Heart right ventricle (tissue), 12 donors: ENCODE data around the gene MCRS1. TPM values are rescaled to one million over a fixed set of nuclear protein-coding genes. Genes with fewer than 3 reads are reported as not detected.

Experiments
- polyA plus RNA-seq, 2 donors: library from polyadenylated mRNA; stranded (reverse); fragments of 200-250 nt; gene quantifications; one replicate each; pipeline ENCODE4 v1.2.3, GENCODE V29; 2013
- total RNA-seq, 10 donors: library from RNA; stranded (reverse); fragmentation: NEBNext Ultra II Directional in 3 of 10; extraction: Animal tissue kit (Norgen Biotek cat#: 25700) in 3 of 10; gene quantifications; one replicate each; pipeline versions ENCODE4 v1.2.1 to v1.2.4, GENCODE V29; 2021 to 2023
- donor health status: ischemic (EF 13 %, LVEDD 7.1; RV severe dilation, severe dysfunction).
- donor health status: healthy with polysubstance abuse.
- donor health status: DM: no; HTN: yes; CAD: no.
- donor health status: DM: no; HTN: no; CAD: no.
- donor health status: ischemic (EF 25% LVEDD 6.9; RV normal size, moderate dysfunction).
- donor health status: ischemic (EF 25% LVEDD 5.7; RV mildly dilated, moderate dysfunction).
- donor health status: healthy.
- donor health status: nonischemic (EF 11% LVEDD 7.7; RV severe dilation, severe dysfunction).
- donor health status: DM: yes; HTN: yes; CAD: no.
- donor health status: PGD.
- donor health status: ischemic (EF 29% LVEDD 5.4; RV normal size, mild dysfunction).
- donor health status: nonischemic (EF 23%, LVEDD 6.1; RV moderate dilation, normal function).

Gene MCRS1
- total and polyA plus RNA-seq, 12 donors, result 72.6 to 118 (median 82.2) TPM

Other genes starting within 250 kb of the MCRS1 start
- 1 to 10 TPM in 2 of 10 donors, under 1 TPM in 5, not detected in 3; 0.40 to 4.9 (median 0.72) TPM for gene TROAP, start 244.9 kb downstream of the MCRS1 start, total RNA-seq
- 1 to 10 TPM in 1 of 2 donors, under 1 TPM in 1; 0.20 to 1.3 TPM for gene TROAP, start 244.9 kb downstream of the MCRS1 start, polyA plus RNA-seq
- gene C1QL4, start 231.0 kb downstream of the MCRS1 start, total RNA-seq, result not detected
- gene C1QL4, start 231.0 kb downstream of the MCRS1 start, polyA plus RNA-seq, result not detected
- under 1 TPM in 7 of 10 donors, not detected in 3; 0.17 to 0.59 (median 0.26) TPM for gene DNAJC22, start 221.3 kb downstream of the MCRS1 start, total RNA-seq
- gene DNAJC22, start 221.3 kb downstream of the MCRS1 start, polyA plus RNA-seq, result under 1 TPM in 1 of 2 donors, not detected in 1; 0.01 TPM
- gene SPATS2, start 200.7 kb downstream of the MCRS1 start, total RNA-seq, result 10 to 100 TPM in 1 of 10 donors, 1 to 10 TPM in 9; 3.5 to 10.6 (median 5.1) TPM
- gene SPATS2, start 200.7 kb downstream of the MCRS1 start, polyA plus RNA-seq, result 10 to 100 TPM in 1 of 2 donors, 1 to 10 TPM in 1; 4.8 to 11.5 TPM
- 1 to 10 TPM in 1 of 10 donors, under 1 TPM in 9; 0.16 to 1.2 (median 0.26) TPM for gene KCNH3, start 29.1 kb downstream of the MCRS1 start, total RNA-seq
- gene KCNH3, start 29.1 kb downstream of the MCRS1 start, polyA plus RNA-seq, result 1 to 10 TPM in 1 of 2 donors, under 1 TPM in 1; 0.17 to 2.0 TPM
- 1 to 10 TPM in 2 of 10 donors, under 1 TPM in 8; 0.25 to 1.5 (median 0.78) TPM for gene FAM186B, start 37.5 kb upstream of the MCRS1 start, total RNA-seq
- gene FAM186B, start 37.5 kb upstream of the MCRS1 start, polyA plus RNA-seq, result under 1 TPM; 0.04 to 0.22 TPM
- 10 to 100 TPM; 16.8 to 26.2 (median 21.6) TPM for gene PRPF40B, start 55.4 kb upstream of the MCRS1 start, total RNA-seq
- 10 to 100 TPM; 13.4 to 37.5 TPM for gene PRPF40B, start 55.4 kb upstream of the MCRS1 start, polyA plus RNA-seq
- 10 to 100 TPM; 10.1 to 19.6 (median 12.0) TPM for gene FMNL3, start 139.3 kb upstream of the MCRS1 start, total RNA-seq
- gene FMNL3, start 139.3 kb upstream of the MCRS1 start, polyA plus RNA-seq, result 10 to 100 TPM in 1 of 2 donors, 1 to 10 TPM in 1; 5.7 to 10.9 TPM
- gene TMBIM6, start 173.4 kb upstream of the MCRS1 start, total RNA-seq, result 100 to 1,000 TPM; 174 to 322 (median 202) TPM
- gene TMBIM6, start 173.4 kb upstream of the MCRS1 start, polyA plus RNA-seq, result 100 to 1,000 TPM; 110 to 260 TPM